Measurements from ENCODE around the gene MTA1. TPM values are rescaled to one million over a fixed set of nuclear protein-coding genes. Genes with fewer than 3 reads are reported as not detected.
A peak's percentile ranks its signal among the peaks of the same experiment; 100 is the strongest.

MTA1 gene
- total and polyA plus RNA-seq, 4 donors, result 3.7 to 28.1 (median 21.0) TPM

- H3K27ac ChIP-seq (ENCODE audit: low read depth in 1 of 2, low read length in 2 of 2), result peak overlapping the region; percentile 63 to 84
- H3K27me3 ChIP-seq (ENCODE audit: control insufficient read depth in 4 of 4, insufficient read depth in 4 of 4, low read length in 3 of 4), result no peaks in the 10 kb centered on the region
- H3K9ac ChIP-seq (ENCODE audit: low read depth in 1 of 2, low read length in 2 of 2), result no peak overlapping the region
- WGBS, result 46% methylated on average over 18 of the region's 18 CpGs
- DNase-seq (ENCODE audit: low spot score), result no peak
- H3K36me3 ChIP-seq (ENCODE audit: control insufficient read depth in 4 of 4, insufficient read depth in 3 of 4, low read depth in 1 of 4, low read length in 3 of 4), result no peaks in the 10 kb centered on the region
- H3K4me3 ChIP-seq (ENCODE audit: low read depth in 1 of 3, low read length in 3 of 3), result peak overlapping the region in 1 of 3 donors; percentile 22
- peaks cover 17 to 76% (median 61%) of the 10 kb centered on the region in 4 donors for H3K4me1 ChIP-seq (ENCODE audit: control insufficient read depth in 4 of 4, insufficient read depth in 4 of 4, low read length in 3 of 4)
- TF ChIP-seq CTCF (IDR thresholded peaks at IDR 0.05; ENCODE audit: low read depth, low read length, missing input control), result no peak
- TF ChIP-seq REST (IDR thresholded peaks at IDR 0.05), result peak; percentile 17
- peak in 1 of 2 donors; percentile 42 for TF ChIP-seq HNF4A (conservative IDR thresholded peaks at IDR 0.05)
- TF ChIP-seq YY1 (IDR thresholded peaks at IDR 0.05), result peak; percentile 65
- TF ChIP-seq HNF4G (IDR thresholded peaks at IDR 0.05), result no peak
- peak in 1 of 2 donors; percentile 48 for TF ChIP-seq RXRA (IDR thresholded peaks at IDR 0.05)
- H3K9me3 ChIP-seq (ENCODE audit: control insufficient read depth in 4 of 4, low read length in 3 of 4), result no peaks in the 10 kb centered on the region
These were observed 75.7 kb downstream of the MTA1 start for GRCh38 chr14:105495101-105495989.

GRCh38 chr14:105495990-105496830 lies 76.6 kb downstream of the MTA1 start:
- TF ChIP-seq HNF4A (conservative IDR thresholded peaks at IDR 0.05) (peak in 1 of 2 donors; percentile 70), RXRA (IDR thresholded peaks at IDR 0.05) (peak in 1 of 2 donors; percentile 63), ATF3 (IDR thresholded peaks at IDR 0.05) (no peak)
- Histone ChIP-seq H3K9ac (ENCODE audit: low read depth in 1 of 2, low read length in 2 of 2) (peak overlapping the region in 1 of 2 donors; percentile 16), H3K36me3 (ENCODE audit: control insufficient read depth in 4 of 4, insufficient read depth in 3 of 4, low read depth in 1 of 4, low read length in 3 of 4) (no peaks in the 10 kb centered on the region), H3K4me1 (ENCODE audit: control insufficient read depth in 4 of 4, insufficient read depth in 4 of 4, low read length in 3 of 4) (peaks cover 16 to 76% (median 60%) of the 10 kb centered on the region in 4 donors), H3K4me3 (ENCODE audit: low read depth in 1 of 3, low read length in 3 of 3) (peak overlapping the region in 2 of 3 donors; percentile 1 to 36), H3K27ac (ENCODE audit: low read depth in 1 of 2, low read length in 2 of 2) (peak overlapping the region; percentile 77 to 87), H3K27me3 (ENCODE audit: control insufficient read depth in 4 of 4, insufficient read depth in 4 of 4, low read length in 3 of 4) (no peaks in the 10 kb centered on the region), H3K9me3 (ENCODE audit: control insufficient read depth in 4 of 4, low read length in 3 of 4) (no peaks in the 10 kb centered on the region)
- 39% methylated on average over 18 of the region's 18 CpGs for WGBS
- no peak for DNase-seq (ENCODE audit: low spot score)
